IPS-NIHi7 (cell line): Measurements from ENCODE around the gene NDUFS7.

Source experiments
- DNase-seq: peaks from one replicate; pipeline ENCODE4 v3.0.0; 2012; ENCODE audit warnings: mixed read lengths; ENCODE audit errors: extremely low spot score

NDUFS7 gene

GRCh38 chr19:1384478-1385110 is 887 bp downstream of the NDUFS7 start:
- no peak for DNase-seq

DNA sequence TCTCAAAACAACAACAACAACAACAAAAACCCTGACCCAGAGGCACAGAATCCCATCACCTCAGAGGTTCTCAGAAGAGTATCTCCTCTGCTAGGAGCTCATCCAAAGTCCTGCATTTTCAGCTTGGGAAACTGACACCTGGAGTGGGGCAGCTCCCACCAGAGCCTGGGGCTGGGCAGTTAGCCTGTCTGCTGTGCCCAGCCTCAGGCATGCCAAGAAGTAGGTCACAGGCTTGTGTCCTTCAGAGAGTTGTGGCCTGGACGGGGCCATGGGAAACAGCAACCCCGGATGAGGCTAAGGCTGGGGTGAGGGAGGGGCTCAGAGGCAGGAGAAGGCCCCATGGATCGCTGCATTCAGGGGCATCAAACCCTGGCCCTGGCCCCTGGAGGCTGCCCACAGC is 2.1 kb downstream of the NDUFS7 start:
- no peak for DNase-seq

- no peak for DNase-seq
Observed at GRCh38 chr19:1386945-1387683, 3.4 kb downstream of the NDUFS7 start.

DNA sequence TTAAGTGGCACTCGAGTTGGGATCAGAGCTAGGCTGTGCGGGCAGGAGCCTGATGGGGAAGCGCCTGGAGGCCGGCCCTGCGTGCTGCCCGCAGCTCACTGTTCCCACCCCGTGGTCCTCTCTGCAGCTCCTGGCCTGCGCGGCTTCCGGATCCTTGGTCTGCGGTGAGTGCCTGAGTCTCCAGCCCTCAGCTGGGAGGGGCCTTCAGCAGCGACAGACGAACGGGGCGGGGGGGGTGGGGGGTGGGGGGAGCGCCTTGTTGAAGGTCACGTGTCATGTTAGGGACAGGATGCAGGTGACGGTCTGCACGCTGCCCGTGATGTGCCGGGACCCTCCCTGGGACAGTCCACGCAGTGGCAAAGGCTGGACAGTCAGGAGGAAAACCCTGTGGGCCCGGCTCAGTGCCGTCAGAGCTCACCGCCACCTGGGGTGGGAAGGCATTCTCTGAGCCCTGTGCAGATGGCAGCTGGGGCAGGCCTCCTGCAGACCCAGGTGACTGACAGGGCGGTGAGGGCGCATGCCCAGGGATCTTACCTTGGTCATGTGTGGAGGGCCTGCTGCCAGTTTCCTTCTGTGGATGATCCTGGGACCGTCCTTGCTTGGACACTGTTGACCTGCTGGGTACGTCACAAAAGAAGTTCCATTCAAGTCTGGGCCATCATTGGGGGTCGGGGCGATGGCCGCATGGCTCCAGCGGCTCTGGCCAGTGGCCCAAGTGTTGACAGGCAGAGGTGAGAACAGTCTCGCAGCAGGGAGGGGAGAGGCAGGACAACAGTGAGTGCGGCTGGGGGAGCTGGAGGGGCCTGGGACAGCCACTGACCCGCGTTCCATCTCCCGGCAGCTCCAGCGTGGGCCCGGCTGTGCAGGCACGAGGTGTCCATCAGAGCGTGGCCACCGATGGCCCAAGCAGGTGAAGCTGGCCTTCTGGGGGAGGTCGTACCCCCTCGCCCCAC is 4.3 kb downstream of the NDUFS7 start:
- no peak for DNase-seq

DNA sequence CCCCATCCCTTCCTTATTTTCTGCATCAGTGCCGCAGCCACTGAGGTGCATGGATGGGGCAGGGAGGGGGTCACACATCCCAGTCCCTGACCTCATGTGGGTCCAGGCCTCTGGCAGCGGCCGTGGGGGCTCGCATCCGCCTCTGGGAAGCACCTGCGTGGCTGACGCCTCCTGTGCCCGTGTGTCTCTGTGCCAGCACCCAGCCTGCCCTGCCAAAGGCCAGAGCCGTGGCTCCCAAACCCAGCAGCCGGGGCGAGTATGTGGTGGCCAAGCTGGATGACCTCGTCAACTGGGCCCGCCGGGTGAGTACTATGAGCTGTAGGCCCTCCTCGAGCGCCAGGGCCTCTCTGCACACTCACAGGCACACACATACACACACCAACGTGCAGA is 4.9 kb downstream of the NDUFS7 start:
- DNase-seq: no peak

DNA sequence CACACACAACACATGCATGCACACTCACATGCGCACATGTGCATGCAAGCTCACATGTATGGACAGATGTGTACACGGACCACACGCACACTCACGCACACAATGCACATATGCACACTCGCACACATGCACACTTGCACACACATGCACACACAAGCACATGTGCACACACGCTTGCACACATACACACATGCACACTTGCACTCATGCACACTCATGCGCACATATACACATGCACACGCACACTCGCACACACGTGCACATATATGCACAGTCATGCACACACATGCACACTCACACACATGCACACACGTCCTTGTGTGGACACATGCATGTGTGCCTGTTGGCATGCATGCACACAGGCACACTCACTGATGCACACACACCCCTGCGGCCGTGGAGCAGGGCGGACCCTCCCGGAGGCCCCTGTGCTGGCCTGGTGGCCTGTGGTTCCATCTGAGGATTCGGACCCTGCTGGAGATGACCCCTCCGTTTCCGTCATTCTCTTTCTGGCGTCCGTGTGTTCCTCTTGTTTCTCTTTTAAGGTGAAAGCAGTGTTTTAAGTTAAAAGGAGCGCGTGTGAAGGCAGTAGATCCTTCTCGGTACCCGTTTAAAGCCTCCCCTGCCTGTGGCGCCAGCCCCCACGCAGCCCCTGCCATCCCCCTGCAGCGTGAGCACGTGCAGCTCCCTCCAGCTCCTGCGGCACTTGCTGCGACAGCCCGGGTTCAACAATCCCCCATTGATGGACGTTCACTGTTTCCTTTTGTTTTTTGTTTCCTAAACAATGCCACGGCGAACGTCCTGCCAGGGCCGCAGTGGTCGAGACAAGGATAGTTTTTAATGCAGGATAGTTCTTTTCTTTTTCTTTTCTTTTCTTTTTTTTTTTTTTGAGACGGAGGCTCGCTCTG is 5.6 kb downstream of the NDUFS7 start:
- DNase-seq: no peak

- DNase-seq: no peak
Observed at GRCh38 chr19:1390890-1391423, 7.2 kb downstream of the NDUFS7 start.

- no peak for DNase-seq
Observed at GRCh38 chr19:1392407-1392806, 8.7 kb downstream of the NDUFS7 start.

GRCh38 chr19:1392939-1393530 is 9.3 kb downstream of the NDUFS7 start:
- no peak for DNase-seq

DNA sequence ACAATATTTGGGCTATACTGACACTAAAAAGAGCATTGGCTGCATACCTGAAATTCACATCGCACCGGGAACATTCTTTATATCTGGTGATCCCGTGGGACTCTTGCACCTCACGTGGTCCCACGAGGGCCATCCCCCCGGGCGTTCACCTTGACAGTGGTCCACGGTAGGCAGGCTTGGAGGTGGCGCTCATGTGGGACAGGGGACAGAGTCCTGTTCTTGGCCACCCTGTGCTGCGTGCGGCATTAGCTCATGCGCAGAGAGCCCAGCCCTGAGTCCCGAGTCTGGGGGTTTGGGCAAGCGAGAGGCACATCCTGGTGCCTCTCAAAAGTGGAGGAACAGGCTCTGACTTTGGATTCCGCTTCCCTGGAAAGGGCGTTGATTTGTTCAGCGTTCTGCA is 10.1 kb downstream of the NDUFS7 start:
- no peak for DNase-seq

- no peak for DNase-seq
Observed at GRCh38 chr19:1394252-1395193, 10.8 kb downstream of the NDUFS7 start.

DNA sequence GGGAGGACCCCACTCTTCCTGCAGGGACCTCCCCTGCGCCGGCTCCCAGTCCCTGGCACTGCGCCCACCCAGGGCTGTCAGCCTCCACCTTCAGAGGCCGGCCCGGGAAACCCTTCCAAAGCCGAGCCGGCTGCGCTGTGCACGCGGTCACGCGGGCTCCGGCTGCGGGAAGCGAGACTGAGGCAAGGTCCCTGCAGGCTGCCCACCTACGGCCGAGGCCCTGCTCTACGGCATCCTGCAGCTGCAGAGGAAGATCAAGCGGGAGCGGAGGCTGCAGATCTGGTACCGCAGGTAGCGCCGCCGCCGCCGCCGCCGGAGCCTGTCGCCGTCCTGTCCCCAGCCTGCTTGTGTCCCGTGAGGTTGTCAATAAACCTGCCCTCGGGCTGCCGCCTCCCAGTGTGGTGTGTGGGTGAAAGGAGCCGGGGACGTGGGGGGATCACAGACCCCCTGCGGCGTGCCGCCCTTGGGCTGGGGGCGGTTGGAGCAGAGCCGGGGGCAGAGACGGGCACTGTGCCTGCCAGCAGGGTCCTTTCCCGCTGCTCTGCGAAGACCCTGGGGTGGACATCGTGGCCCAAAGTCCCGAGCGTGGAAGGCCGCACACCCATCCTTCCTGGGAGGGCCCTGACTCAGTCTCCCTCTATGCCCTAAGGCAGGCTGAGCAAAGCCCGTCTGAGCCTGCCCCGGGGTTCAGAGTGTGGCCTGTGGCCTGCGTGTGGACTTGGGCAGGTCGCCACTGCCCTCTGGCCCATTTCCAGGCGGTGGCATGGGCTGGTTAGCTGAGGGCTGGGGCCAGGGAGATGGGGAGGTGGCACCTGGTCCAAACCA is 11.7 kb downstream of the NDUFS7 start:
- DNase-seq: no peak

GRCh38 chr19:1396019-1396767 is 12.5 kb downstream of the NDUFS7 start:
- DNase-seq: no peak

- no peak for DNase-seq
Observed at GRCh38 chr19:1396768-1397679, 13.3 kb downstream of the NDUFS7 start.

GRCh38 chr19:1397838-1398237 is 14.1 kb downstream of the NDUFS7 start:
- DNase-seq: no peak

- DNase-seq: no peak
Observed at GRCh38 chr19:1399079-1399478, 15.4 kb downstream of the NDUFS7 start.

GRCh38 chr19:1399745-1400144 is 16.0 kb downstream of the NDUFS7 start:
- DNase-seq: no peak
